ENCODE measurements around the gene KRTAP4-7.

The KRTAP4-7 gene

DNA sequence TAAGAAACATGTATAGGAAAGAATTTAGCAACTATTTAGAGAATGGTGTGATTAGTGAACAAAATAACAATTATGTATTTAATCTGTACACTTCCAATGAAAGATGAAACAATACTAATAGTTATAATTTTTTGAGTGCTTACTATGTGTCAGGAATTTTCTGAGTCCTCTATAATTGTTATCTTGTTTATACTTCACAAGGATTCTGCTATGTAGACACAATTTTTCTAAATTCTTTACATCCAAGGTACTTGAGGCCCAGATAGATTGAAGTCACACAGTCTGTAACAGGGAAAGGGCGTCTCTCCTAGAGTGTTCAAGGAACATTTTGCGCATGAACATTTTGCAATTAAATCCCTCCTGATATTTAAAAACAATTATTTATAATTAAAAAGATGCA lies 41.1 kb downstream of the KRTAP4-7 start:
- H3K4me3 ChIP-seq (replicated peaks in 1 of 2; ENCODE audit: low read depth in 2 of 2, low read length in 2 of 2), result no peak overlapping the region
- DNase-seq (ENCODE audit: low read depth in 2 of 2), result no peak
- TF ChIP-seq, protein P1, sequence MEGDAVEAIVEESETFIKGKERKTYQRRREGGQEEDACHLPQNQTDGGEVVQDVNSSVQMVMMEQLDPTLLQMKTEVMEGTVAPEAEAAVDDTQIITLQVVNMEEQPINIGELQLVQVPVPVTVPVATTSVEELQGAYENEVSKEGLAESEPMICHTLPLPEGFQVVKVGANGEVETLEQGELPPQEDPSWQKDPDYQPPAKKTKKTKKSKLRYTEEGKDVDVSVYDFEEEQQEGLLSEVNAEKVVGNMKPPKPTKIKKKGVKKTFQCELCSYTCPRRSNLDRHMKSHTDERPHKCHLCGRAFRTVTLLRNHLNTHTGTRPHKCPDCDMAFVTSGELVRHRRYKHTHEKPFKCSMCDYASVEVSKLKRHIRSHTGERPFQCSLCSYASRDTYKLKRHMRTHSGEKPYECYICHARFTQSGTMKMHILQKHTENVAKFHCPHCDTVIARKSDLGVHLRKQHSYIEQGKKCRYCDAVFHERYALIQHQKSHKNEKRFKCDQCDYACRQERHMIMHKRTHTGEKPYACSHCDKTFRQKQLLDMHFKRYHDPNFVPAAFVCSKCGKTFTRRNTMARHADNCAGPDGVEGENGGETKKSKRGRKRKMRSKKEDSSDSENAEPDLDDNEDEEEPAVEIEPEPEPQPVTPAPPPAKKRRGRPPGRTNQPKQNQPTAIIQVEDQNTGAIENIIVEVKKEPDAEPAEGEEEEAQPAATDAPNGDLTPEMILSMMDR (IDR thresholded peaks at IDR 0.05; ENCODE audit: low read depth, low read length), result no peak

DNA sequence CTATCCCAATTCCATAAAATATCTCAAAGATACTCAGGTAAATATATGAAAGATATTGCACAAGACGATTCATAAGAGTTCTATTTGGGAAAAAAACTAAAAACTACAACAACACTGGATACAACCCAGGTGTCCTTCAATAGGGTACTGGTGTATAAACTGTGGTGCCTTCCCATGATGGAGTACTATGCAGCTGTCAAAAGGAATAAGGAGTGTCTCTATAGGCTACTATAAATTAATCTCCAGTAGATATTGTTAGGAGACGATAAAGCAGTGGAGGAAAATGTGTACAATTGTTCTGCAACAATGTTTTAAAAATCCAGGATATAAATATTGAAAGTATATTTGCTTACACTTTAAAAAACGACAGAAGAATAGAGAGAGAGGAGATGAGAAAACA lies 42.5 kb downstream of the KRTAP4-7 start:
- H3K4me3 ChIP-seq (replicated peaks in 1 of 2; ENCODE audit: low read depth in 2 of 2, low read length in 2 of 2), result no peak overlapping the region
- DNase-seq (ENCODE audit: low read depth in 2 of 2), result no peak
- TF ChIP-seq, protein P1 (IDR thresholded peaks at IDR 0.05; ENCODE audit: low read depth, low read length), result no peak

DNA sequence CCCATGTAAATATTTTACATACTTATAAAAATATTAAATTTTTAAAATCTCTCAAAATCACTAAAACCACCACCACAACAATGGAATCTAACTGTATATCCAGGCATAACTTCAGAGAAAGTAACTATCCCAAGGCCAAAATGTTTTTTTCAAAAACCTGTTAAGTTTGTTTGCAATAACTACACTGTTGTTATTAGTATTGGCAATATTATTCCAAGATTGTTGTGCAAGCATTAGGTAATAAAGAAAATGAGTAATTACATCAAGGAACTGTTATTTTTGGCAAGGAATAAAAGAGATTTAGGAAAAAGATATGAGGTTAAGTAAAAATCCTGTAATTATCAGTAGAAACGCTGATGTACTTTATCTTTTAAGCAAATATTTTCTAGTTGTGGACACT lies 43.4 kb downstream of the KRTAP4-7 start:
- TF ChIP-seq, protein P1 (IDR thresholded peaks at IDR 0.05; ENCODE audit: low read depth, low read length), result no peak
- no peak for DNase-seq (ENCODE audit: low read depth in 2 of 2)

DNA sequence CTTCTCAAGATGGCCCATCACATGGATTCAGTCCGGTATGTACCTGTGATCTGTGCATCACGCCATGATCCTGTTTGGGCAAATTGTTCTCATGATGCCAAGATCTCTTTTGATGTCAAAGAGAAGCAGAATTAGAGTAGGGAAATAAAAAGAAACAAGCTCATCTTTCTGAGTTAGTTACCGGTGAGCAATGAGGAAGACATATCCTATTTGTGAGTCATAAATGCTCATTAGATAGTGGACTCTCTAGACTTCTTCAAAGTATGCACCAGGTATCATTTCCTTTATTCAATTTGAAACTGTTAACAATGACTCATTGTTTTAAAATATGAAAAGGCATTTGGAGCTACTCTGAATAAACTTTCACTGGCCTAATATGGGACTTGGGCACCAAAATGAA lies 48.0 kb downstream of the KRTAP4-7 start:
- peak in 1 of 2 donors; percentile 12 for DNase-seq (ENCODE audit: low read depth in 2 of 2)
- no peak overlapping the region for H3K4me3 ChIP-seq (replicated peaks in 1 of 2; ENCODE audit: low read depth in 2 of 2, low read length in 2 of 2)
- TF ChIP-seq, protein P1 (IDR thresholded peaks at IDR 0.05; ENCODE audit: low read depth, low read length), result no peak

More for the DNA sequence above, 43.4 kb downstream of the KRTAP4-7 start:
- no peak overlapping the region for H3K4me3 ChIP-seq (replicated peaks in 1 of 2; ENCODE audit: low read depth in 2 of 2, low read length in 2 of 2)

DNA sequence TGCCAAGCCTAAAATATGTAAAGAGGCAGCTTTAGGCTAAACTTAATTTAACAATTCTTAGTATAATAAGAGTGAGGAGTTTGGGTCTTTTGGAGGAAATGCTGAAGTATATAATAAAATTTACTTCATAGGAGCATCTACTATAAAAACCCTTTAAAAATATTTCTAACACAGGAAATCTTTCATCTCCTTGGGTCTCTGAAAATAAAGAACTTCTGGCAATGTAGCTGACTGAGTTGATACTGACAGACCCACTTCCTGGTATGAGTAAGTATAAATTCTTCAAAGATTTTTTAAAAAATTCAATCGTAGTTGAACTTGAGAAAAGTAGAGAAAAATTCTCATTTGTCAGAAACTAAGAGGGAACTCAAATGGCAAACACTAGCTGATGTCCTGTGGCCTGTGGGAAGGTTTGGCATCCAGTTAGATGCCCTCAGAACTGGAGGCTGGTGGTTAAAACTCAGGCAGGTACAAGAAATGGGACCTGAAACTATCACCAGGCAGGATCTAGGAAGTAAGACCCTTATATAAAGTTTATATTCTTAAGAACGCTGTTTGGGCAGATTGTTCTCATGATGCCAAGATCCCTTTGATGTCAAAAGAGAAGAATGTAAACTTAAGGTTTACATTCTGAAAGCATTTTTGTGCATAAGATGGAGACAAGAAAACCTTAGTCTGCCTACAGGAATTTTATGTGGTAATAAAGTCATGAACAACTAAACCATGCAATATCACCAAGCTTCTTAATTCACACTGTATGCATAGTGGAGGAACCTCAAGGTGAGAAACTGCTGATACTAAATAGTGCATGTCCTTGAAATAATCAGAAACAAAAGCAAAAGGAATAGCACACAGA lies 50.2 kb downstream of the KRTAP4-7 start:
- TF ChIP-seq, protein P1 (IDR thresholded peaks at IDR 0.05; ENCODE audit: low read depth, low read length), result no peak
- DNase-seq (ENCODE audit: low read depth in 2 of 2), result no peak
- H3K4me3 ChIP-seq (replicated peaks in 1 of 2; ENCODE audit: low read depth in 2 of 2, low read length in 2 of 2), result no peak overlapping the region
